NCI-H2107 treated with DMSO at 0.1 percent for 48 hours (cell line): ENCODE data around the gene BRAP.
"Not testable (repeated sequence)": the region's sequence is repeated elsewhere in the genome, so short reads cannot be mapped to it uniquely, and the experiment has no call there.

ENCODE experiments used
- DNase-seq: peaks from one replicate; lab custom pipeline; 2025; ENCODE audit not compliant: unreplicated experiment; lab: John Stamatoyannopoulos, UW

BRAP gene, protein sequence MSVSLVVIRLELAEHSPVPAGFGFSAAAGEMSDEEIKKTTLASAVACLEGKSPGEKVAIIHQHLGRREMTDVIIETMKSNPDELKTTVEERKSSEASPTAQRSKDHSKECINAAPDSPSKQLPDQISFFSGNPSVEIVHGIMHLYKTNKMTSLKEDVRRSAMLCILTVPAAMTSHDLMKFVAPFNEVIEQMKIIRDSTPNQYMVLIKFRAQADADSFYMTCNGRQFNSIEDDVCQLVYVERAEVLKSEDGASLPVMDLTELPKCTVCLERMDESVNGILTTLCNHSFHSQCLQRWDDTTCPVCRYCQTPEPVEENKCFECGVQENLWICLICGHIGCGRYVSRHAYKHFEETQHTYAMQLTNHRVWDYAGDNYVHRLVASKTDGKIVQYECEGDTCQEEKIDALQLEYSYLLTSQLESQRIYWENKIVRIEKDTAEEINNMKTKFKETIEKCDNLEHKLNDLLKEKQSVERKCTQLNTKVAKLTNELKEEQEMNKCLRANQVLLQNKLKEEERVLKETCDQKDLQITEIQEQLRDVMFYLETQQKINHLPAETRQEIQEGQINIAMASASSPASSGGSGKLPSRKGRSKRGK

DNA sequence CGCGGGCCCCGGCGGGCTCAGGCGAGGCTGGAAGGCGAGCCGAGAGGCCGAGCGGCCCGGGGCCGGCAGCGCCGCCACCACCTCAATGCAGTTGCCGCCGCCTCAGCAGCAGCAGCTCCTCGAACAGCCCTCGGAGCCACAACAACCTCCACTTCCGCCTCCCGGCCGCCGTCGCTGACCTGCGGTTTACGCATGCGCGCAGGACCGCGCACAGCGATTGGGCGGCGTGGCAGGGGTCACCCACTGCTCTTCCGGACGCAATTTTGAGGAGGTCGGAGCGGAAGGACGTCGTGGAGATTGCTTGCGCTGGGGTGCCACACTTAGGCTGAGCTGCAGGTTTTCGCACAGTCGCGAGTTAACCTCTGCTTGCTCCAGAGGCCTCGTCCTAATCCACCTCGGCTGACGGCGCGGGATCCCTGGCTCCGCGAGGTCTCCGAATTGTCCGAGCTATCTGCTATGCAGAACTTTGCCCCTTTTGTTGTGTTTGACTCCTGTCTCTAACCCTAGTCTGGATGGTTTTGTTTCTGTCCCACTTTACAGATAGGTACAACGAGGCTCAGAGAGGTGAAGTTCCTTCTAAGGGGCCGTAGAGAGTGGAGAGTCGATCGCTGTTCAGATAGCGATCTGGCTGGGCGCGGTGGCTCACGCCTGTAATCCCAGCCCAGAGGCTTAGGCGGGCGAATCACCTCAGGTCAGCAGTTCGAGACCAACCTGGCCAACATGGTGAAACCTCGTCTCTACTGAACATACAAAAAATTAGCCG lies at the start of gene BRAP, which contains the start of gene ACAD10:
BRAP (minus strand) TSS at position 146 of the 763 bp plus-strand sequence. CDS start 164 bp downstream, outside the sequence.
ACAD10 (plus strand) TSS at position 243 of the 763 bp plus-strand sequence. CDS start 6,657 bp downstream, outside the sequence.
- DNase-seq: peak; percentile 89

DNA sequence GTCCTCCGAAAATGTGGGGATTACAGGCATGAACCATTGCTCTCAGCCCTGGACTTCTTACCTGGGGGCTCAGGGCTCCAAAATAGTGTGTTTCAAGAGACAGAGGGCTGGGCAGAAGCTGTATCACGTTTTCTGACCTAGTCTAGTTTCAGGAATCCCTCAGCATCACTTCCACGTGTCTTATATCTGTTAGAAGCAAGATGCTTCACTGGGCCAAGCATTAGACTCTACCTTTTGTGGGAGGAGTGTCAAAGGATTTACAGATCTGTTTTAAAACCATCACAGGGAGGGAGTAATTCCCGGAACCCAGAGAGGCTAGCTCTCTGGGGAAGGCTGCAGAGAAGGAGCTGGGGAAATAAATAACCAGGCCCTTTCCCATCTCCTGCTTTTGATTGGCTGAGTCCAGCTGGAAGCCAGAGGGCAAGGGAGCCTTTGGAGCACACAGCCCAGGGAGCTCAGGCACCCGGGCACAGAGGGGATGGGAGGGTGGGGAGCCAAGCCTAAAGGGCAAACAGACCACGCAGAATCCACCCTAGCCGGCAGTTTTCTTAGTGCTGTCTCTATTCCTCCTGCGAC lies 47.7 kb upstream of the BRAP start:
- no peak for DNase-seq

DNA sequence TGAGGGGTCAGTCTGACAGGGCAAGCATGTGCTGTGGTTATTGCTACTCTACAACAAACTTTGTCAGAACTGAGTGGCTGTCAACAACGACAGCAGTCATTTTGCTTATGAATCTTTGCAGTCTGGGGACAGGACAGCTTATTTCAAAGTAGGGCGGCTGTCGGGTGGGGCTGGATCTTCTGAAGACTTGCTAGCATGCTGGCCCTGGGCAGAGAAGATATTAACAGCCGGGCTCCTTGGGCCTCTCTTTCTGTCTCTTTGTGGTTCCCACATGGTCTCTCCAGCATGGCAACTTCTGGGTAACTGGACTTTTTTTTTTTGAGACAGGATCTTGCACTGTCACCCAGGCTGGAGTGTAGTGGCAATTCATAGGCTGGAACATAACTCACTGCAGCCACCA lies 47.0 kb upstream of the BRAP start:
- no peak for DNase-seq

DNA sequence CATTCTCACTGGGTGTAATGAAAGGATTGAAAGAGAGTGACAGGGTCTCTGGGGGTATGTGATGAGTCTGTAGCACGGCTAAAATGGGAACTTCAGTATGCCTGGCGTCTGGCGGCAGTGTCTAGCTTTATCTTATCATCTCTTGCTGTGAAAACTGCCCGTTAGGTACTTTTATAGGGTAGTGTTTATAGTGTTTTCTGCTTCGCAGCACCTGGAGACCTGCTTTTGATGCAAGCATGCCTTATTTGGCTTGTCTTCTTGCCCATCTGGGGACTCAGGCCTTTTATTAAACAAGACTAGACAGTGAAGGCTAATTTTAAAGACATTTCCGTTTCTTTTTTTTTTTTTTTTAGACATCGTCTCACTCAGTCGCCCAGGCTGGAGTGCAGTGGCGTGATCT lies 44.7 kb upstream of the BRAP start:
- no peak for DNase-seq

DNA sequence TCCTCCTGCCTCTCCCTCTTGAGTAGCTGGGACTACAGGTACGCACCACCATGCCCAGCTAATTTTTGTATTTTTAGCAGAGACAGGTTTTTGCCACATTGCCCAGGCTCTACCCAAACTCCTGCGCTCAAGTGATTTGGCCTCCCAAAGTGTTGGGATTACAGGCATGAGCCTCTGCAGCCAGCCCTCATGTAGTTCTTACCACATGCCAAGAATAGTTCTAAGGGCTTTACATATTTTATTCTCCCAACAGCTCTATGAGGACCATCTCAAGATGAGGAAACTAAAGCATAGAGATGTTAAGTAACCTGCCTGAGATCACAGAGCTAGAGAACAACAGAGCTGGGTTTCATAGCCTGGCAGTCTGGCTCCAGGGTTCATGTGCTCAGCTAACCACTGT lies 43.0 kb upstream of the BRAP start:
- DNase-seq: no peak

DNA sequence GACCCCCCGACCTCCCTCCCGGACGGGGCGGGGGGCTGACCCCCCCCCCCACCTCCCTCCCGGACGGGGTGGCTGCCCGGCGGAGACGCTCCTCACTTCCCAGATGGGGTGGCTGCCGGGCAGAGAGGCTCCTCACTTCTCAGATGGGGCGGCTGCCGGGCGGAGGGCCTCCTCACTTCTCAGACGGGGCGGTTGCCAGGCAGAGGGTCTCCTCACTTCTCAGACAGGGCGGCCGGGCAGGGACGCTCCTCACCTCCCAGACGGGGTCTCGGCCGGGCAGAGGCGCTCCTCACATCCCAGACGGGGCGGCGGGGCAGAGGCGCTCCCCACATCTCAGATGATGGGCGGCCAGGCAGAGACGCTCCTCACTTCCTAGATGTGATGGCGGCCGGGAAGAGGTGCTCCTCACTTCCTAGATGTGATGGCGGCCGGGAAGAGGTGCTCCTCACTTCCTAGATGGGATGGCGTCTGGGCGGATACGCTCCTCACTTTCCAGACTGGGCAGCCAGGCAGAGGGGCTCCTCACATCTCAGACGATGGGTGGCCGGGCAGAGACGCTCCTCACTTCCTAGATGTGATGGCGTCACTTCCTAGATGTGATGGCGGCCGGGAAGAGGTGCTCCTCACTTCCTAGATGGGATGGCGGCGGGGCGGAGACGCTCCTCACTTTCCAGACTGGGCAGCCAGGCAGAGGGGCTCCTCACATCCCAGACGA lies 38.0 kb upstream of the BRAP start:
- not testable (repeated sequence) for DNase-seq

DNA sequence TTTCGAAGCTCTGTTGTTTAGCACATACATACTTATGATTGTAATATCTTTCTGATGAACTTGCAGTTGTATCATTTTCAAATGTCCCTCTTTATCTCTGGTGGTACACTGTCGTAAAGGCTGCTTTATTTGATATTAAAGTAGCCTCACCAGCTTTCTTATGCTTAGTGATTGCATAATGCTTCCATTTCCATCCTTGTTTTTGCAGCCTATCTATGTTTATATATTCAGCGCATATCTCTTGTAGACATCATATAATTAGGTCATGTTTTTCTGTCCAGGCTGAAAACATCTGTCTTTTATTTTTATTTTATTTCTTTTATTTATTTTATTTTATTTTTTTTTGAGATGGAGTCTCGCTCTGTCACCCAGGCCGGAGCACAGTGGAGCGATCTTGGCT lies 34.7 kb upstream of the BRAP start:
- DNase-seq: no peak

DNA sequence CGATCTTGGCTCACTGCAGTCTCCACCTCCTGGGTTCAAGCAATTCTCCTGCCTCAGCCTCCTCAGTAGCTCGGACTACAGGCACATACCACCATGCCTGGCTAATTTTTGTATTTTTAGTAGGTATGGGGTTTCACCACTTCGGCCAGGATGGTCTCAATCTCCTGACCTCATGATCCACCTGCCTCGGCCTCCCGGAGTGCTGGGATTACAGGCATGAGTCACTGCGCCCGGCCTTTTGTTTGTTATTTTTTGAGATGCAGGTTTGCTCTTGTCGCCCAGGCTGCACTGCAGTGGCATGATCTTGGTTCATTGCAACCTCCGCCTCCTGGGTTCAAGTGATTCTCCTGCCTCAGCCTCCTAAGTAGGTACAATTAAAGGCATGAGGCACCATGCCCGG lies 33.6 kb upstream of the BRAP start:
- not testable (repeated sequence) for DNase-seq

DNA sequence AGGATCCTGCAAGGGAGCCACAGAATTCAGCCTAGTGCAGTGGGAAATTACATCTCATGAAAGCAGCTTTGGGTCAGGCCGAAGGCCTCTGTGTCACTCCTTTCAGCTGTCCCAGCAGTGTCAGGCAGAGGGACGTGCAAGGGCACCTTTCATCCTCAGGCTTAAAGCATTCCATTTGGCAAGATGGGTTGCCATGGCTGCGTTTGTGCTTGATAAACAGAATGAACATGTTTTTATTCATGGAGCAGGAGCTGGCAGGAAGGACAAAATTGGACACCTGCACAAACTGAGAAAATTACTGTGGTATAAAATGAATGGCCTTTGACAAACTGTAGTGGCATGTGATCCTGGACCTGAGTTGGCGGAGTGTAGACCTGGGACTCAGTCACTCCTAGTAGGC lies 29.5 kb upstream of the BRAP start:
- DNase-seq: peak; percentile 62

DNA sequence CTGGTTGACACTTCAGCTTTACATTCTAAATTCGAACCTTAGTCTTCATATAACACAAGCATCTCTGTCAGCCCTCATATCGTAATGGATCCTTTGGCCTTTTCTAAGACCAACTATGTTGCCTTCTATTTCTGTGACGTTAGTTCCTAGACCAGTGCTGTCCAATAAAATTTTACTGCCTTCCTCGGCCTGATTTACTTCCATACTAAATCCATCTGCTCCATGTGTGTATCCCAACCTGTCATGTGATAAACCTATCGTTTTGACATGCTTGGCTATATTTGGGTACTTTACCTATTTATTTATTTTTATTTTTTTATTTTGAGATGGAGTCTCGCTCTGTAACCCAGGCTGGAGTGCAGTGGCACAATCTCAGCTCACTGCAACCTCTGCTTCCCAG lies 20.4 kb upstream of the BRAP start:
- no peak for DNase-seq

DNA sequence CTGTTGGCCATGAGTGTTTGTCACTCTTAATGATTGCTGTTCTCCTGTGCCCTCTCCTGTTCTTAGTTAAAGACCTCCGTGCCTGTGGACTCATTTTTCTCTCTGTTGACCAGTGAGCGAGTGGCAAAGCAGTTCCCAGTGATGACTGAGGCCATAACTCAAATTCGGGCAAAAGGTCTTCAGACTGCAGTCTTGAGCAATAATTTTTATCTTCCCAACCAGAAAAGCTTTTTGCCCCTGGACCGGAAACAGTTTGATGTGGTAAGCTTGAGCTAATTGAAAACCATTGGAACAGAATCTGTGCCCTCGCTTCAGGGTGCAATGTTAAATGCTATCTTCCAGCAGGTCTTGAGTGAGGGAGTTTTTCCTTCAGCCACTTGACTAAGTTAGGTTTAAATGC lies 19.9 kb upstream of the BRAP start:
- no peak for DNase-seq

DNA sequence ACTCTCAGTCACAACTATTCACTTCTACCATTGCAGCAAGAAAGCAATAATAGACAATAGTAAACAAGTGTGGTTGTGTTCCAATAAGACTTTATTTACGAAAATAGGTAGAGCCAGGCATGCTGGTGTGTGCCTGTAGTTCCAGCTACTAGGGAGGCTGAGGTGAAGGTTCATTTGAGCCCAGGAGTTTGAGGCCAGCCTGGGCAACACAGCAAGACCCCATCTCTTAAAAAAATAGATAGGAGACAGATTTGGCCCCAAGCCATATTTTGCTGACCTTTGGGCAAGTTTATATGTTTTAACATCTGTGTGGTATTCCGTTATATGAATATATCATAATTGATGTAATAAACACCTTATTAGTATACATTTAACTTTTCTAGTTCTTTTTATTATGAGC lies 14.2 kb upstream of the BRAP start:
- DNase-seq: no peak

DNA sequence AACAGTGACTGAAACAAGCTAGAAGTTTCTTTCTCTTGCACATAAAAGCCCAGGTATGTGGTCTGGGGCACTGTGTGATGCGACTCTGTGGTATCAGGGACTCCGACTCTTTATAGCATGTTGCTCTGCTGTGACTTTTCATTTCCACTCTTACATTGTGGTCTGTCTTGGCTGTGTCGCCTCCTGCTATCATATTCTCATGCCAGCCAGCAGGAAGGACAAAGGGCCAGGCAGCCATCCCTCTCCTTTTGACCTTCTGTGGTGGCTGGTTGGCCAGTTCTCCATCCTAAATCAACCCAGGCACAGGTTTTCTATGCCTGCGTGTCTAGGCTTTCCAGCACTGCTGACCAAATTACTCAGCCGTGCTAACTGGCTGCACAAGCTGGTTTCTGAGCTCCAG lies 8.1 kb upstream of the BRAP start:
- DNase-seq: no peak

DNA sequence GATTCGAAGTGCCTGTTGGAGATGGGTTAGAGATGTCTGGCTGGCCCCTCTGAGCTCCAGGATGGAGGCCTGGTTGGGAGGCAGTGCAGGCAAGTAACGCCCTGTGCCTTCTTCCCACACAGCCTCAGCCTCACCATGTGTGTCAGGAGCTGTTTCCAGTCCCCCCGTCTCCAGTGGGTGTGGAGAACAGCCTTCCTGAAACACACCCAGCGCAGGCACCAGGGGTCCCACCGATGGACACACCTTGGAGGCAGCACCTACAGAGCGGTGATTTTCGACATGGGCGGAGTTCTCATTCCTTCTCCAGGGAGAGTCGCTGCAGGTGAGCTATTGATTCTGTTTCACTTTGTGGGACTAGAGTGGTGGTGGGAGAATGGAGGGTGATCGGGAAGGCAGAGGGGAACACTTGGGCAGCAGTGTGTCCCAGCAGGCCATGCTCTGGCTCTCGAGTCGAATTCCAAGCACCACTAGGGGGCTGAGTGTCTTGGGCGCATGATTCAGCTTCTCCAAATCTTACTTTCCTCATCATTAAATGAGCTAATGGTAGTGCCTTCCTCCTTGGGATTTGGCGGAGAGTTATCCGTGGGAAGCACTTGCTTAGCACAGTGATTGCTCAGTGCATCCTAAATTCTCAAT lies 6.9 kb upstream of the BRAP start:
- no peak for DNase-seq

DNA sequence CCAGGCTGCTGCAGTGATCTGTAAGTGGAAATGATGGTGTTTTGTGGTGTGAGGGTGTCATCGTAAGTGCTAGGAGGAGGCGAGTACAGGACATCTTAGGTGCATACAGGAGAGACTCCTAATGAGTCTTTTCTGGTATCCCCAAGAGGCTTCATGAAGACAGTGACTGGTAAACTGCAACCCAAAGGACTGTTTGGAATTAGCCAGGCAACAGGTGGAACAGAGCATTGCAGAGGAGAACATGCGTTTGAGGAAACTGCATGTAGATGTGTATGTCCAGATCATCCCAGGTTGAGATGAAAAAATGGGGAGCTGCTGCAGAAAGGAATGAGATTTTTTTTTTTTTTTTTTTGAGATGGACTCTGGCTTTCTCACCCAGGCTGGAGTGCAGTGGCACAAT lies 5.5 kb upstream of the BRAP start:
- DNase-seq: no peak

DNA sequence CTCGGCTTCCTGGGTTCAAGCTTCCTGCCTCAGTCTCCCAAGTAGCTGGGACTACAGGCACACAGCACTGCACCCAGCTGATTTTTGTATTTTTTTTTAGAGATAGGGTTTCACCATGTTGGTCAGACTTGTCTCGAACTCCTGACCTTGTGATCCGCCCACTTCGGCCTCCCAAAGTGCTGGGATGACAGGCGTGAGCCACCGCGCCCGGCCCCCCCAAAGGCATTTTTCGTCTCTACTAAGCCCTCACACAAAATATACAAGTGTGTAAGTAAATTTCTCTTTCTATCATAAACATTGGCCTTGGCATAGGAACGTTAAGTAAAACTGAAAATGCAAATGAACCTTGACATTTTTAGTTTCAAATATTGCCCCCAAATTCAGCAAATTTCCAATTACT lies 2.2 kb upstream of the BRAP start:
- no peak for DNase-seq

DNA sequence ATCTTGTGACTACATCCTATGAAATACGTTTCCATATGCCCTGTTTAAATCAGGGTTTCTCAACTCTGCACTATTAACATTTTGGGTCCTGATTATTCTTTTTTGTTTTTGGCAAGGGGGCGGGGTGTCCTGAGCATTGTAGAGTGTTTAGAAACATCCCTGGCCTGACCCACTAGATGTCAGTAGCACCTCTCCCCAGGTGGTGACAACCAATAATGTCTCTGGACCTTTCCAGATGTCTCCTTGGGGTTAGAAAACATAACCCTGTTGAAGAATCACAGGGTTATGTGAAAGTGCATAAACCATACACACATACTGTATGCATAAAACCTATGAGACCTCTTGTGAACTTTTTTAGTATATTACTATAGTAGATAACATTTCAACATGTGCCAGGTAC lies 1.5 kb upstream of the BRAP start:
- no peak for DNase-seq

DNA sequence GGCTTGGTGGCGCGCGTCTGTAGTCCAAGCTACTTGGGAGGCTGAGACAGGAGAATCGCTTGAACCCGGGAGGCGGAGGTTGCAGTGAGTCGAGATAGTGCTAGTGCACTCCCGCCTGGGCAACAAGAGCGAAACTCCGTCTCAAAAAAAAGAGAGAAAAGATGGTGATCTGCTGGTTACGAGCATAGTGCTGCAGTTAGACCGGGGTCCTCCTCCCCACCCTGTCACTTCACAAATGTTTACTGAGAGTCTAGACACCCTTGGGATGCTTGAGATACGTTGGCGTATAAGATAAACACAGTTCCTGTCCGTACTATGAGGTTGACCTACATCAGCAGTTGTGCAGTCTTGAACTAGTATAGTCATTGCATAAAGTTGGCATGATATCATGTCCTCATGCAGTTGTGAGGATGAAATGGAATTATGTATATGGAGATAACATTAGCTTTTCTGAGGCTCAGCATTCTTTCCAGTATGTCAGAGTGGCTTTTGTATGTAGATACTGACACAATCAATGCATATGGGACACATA lies 884 bp upstream of the BRAP start:
- no peak for DNase-seq

DNA sequence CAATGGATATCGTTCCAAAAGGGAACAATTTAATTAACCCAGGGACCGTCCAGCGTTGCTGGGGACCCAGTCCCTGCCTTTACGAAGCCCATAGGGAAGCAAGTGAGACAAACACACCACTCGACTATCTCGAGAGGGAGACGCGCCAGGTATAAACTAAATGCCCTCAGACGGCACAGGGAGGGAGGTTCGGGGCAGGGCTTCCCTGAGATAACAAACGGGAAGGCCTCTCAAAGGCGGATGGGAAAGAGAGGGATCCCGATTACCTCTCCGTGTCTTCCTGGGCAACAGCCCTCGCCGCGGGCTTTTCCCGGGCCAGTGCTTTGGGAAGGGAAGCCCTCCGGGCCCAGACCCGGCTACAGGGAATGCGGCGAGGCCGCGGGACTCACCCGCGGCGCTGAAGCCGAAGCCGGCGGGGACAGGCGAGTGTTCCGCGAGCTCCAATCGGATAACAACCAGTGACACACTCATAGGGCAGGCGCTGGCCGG lies 390 bp downstream of the BRAP start:
- DNase-seq: no peak
